Liver (tissue), 9 donors: ENCODE data around the gene CLN5. TPM values are rescaled to one million over a fixed set of nuclear protein-coding genes. Genes with fewer than 3 reads are reported as not detected.

Source experiments
- DNase-seq: peaks from one replicate; pipeline ENCODE4 v3.0.0-alpha.2; 2017; ENCODE audit warnings: low spot score
- H3K27ac ChIP-seq, 2 donors: one replicate each; pipeline ENCODE4 v1.7.0; 2013; ENCODE audit warnings: inconsistent platforms in 2 of 2, low read length in 2 of 2, control low read depth in 1 of 2, low read depth in 1 of 2, mild to moderate bottlenecking in 1 of 2
- H3K27me3 ChIP-seq, 4 donors: one replicate each; pipeline versions ENCODE4 v1.6.1 to v1.7.0; 2013; ENCODE audit warnings: low read length in 3 of 4, inconsistent platforms in 1 of 4, mild to moderate bottlenecking in 1 of 4, moderate library complexity in 1 of 4; ENCODE audit not compliant: control insufficient read depth in 4 of 4, insufficient read depth in 4 of 4
- H3K36me3 ChIP-seq, 4 donors: one replicate each; pipeline versions ENCODE4 v1.6.1 to v1.7.0; 2013; ENCODE audit warnings: low read length in 3 of 4, mild to moderate bottlenecking in 3 of 4, low read depth in 1 of 4, moderate library complexity in 1 of 4; ENCODE audit not compliant: control insufficient read depth in 4 of 4, insufficient read depth in 3 of 4
- H3K4me1 ChIP-seq, 4 donors: one replicate each; pipeline versions ENCODE4 v1.6.1 to v1.7.0; 2013; ENCODE audit warnings: low read length in 3 of 4, mild to moderate bottlenecking in 3 of 4, moderate library complexity in 1 of 4; ENCODE audit not compliant: control insufficient read depth in 4 of 4, insufficient read depth in 4 of 4
- H3K4me3 ChIP-seq, 3 donors: one replicate each; pipeline versions ENCODE4 v1.6.1 to v1.7.0; 2013; ENCODE audit warnings: low read length in 3 of 3, control low read depth in 1 of 3, low read depth in 1 of 3, mild to moderate bottlenecking in 1 of 3
- H3K9ac ChIP-seq, 2 donors: one replicate each; pipeline ENCODE4 v1.7.0; 2013; ENCODE audit warnings: low read length in 2 of 2, mild to moderate bottlenecking in 2 of 2, moderate library complexity in 2 of 2, control low read depth in 1 of 2, low read depth in 1 of 2
- H3K9me3 ChIP-seq, 4 donors: one replicate each; pipeline versions ENCODE4 v1.6.1 to v1.7.0; 2013; ENCODE audit warnings: low read length in 3 of 4; ENCODE audit not compliant: control insufficient read depth in 4 of 4
- EGR1 ChIP-seq, 2 donors: IDR thresholded peaks; 2 replicates each; pipeline ENCODE4 v1.6.1; 2016 to 2018; ENCODE audit warnings: antibody characterized with exemption in 2 of 2, low read depth in 2 of 2
- FOXA1 ChIP-seq: IDR thresholded peaks from 2 replicates; pipeline ENCODE4 v1.6.1; 2016; ENCODE audit warnings: antibody characterized with exemption
- FOXA2 ChIP-seq: IDR thresholded peaks from 2 replicates; pipeline ENCODE4 v1.6.1; 2016; ENCODE audit warnings: antibody characterized with exemption
- GABPA ChIP-seq, 2 donors: IDR thresholded peaks in 1 of 2; conservative IDR thresholded peaks in 1 of 2; 2 replicates each; pipeline ENCODE4 v1.6.1; 2016; ENCODE audit warnings: antibody characterized with exemption in 2 of 2, mild to moderate bottlenecking in 1 of 2, moderate library complexity in 1 of 2
- HNF4A ChIP-seq, 2 donors: conservative IDR thresholded peaks; 2 replicates each; pipeline ENCODE4 v1.6.1; 2016; ENCODE audit warnings: antibody characterized with exemption in 2 of 2, mild to moderate bottlenecking in 2 of 2
- HNF4G ChIP-seq: IDR thresholded peaks from 2 replicates; pipeline ENCODE4 v1.6.1; 2016; ENCODE audit warnings: antibody characterized with exemption
- JUND ChIP-seq, 2 donors: IDR thresholded peaks; 2 replicates each; pipeline ENCODE4 v1.6.1; 2016; ENCODE audit warnings: antibody characterized with exemption in 2 of 2
- NR2F2 ChIP-seq: IDR thresholded peaks from 2 replicates; pipeline ENCODE4 v1.6.1; 2016; ENCODE audit warnings: antibody characterized with exemption
- RAD21 ChIP-seq, 2 donors: IDR thresholded peaks; 2 replicates each; pipeline ENCODE4 v1.6.1; 2016; ENCODE audit warnings: antibody characterized with exemption in 2 of 2, mild to moderate bottlenecking in 2 of 2
- RXRA ChIP-seq, 2 donors: IDR thresholded peaks; 2 replicates each; pipeline ENCODE4 v1.6.1; 2017 to 2018; ENCODE audit warnings: antibody characterized with exemption in 2 of 2, mild to moderate bottlenecking in 1 of 2
- SP1 ChIP-seq: IDR thresholded peaks from 2 replicates; pipeline ENCODE4 v1.6.1; 2018; ENCODE audit warnings: antibody characterized with exemption, mild to moderate bottlenecking
- TAF1 ChIP-seq: conservative IDR thresholded peaks from 2 replicates; pipeline ENCODE4 v1.6.1; 2016; ENCODE audit warnings: antibody characterized with exemption, mild to moderate bottlenecking
- YY1 ChIP-seq: IDR thresholded peaks from 2 replicates; pipeline ENCODE4 v1.6.1; 2016; ENCODE audit warnings: antibody characterized with exemption, mild to moderate bottlenecking
- WGBS: extraction: QIAGEN DNeasy Blood & Tissue Kit; methylation state at CpG from one replicate; pipeline ENCODE4 v1.1.7; 2013; 5-methylcytosine and 5-hydroxymethylcytosine counted together
- polyA plus RNA-seq, 2 donors: library from polyadenylated mRNA; stranded (reverse) in 1 of 2; unstranded in 1 of 2; fragments of 200-250 nt in 1 of 2; fragments of >200 nt in 1 of 2; fragmentation: Nextera tagmentation in 1 of 2; extraction: Ambion mirVana in 1 of 2; gene quantifications; one replicate each; pipeline versions ENCODE4 v1.2.1 to v1.2.3, GENCODE V29; 2013 to 2015
- total RNA-seq, 2 donors: library from RNA; depleted of rRNA; stranded (reverse); fragments of >200 nt; gene quantifications; one replicate each; pipeline ENCODE4 v1.2.3, GENCODE V29; 2014
- TF ChIP-seq, protein P1 (sequence below): IDR thresholded peaks from 2 replicates; pipeline ENCODE4 v1.6.1; 2016; ENCODE audit warnings: antibody characterized with exemption, mild to moderate bottlenecking
- TF ChIP-seq, protein P2 (sequence below): IDR thresholded peaks from 2 replicates; pipeline ENCODE4 v1.6.1; 2016; ENCODE audit warnings: antibody characterized with exemption
- TF ChIP-seq, protein P3 (sequence below): fragments of 150-350 bp; IDR thresholded peaks from 2 replicates; pipeline ENCODE4 v1.5.1; 2017; ENCODE audit warnings: improper control_type of control experiment, low read depth, low read length; ENCODE audit not compliant: missing input control
- TF ChIP-seq, protein P4 (sequence below): IDR thresholded peaks from 2 replicates; pipeline ENCODE4 v1.6.1; 2016; ENCODE audit warnings: antibody characterized with exemption
- TF ChIP-seq, protein P5 (sequence below): IDR thresholded peaks from 2 replicates; pipeline ENCODE4 v1.6.1; 2016; ENCODE audit warnings: antibody characterized with exemption
- donor health status: healthy.
- donor health status: healthy.
- donor health status: healthy.
- donor health status: healthy.
- donor health status: healthy.

The CLN5 gene
- total and polyA plus RNA-seq, 4 donors, result 11.6 to 18.2 (median 14.8) TPM

DNA sequence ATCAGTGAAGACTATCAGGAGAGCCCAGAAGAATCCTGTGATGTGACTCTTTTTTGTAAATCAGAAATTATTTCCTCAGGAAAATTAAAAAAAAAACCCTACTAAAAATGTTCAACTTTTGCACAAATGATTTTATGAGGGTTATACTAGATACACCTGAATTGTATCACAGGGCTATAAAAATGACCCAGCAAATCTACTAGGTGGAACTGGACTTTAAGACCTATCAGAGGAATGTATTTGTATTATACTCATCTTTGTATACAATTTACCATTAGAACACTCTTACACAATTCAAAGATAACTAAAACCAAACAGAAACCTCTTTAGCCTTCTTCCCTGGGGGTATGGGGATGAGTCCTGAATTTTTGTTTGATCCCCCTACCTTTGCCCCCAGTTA is 27.9 kb downstream of the CLN5 start:
- Histone ChIP-seq H3K9me3 (no peaks in the 10 kb centered on the region), H3K27ac (no peak overlapping the region), H3K4me1 (peaks cover 4 to 16% (median 7%) of the 10 kb centered on the region in 4 donors), H3K36me3 (peaks cover 1 to 29% (median 15%) of the 10 kb centered on the region in 4 donors), H3K9ac (no peak overlapping the region), H3K27me3 (no peaks in the 10 kb centered on the region), H3K4me3 (no peak overlapping the region)
- no peak for DNase-seq
- no peak for TF ChIP-seq EGR1 (IDR thresholded peaks at IDR 0.05; ENCODE audit: low read depth in 2 of 2)
- TF ChIP-seq, protein P1, sequence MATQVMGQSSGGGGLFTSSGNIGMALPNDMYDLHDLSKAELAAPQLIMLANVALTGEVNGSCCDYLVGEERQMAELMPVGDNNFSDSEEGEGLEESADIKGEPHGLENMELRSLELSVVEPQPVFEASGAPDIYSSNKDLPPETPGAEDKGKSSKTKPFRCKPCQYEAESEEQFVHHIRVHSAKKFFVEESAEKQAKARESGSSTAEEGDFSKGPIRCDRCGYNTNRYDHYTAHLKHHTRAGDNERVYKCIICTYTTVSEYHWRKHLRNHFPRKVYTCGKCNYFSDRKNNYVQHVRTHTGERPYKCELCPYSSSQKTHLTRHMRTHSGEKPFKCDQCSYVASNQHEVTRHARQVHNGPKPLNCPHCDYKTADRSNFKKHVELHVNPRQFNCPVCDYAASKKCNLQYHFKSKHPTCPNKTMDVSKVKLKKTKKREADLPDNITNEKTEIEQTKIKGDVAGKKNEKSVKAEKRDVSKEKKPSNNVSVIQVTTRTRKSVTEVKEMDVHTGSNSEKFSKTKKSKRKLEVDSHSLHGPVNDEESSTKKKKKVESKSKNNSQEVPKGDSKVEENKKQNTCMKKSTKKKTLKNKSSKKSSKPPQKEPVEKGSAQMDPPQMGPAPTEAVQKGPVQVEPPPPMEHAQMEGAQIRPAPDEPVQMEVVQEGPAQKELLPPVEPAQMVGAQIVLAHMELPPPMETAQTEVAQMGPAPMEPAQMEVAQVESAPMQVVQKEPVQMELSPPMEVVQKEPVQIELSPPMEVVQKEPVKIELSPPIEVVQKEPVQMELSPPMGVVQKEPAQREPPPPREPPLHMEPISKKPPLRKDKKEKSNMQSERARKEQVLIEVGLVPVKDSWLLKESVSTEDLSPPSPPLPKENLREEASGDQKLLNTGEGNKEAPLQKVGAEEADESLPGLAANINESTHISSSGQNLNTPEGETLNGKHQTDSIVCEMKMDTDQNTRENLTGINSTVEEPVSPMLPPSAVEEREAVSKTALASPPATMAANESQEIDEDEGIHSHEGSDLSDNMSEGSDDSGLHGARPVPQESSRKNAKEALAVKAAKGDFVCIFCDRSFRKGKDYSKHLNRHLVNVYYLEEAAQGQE, result no peak
- TF ChIP-seq RAD21 (IDR thresholded peaks at IDR 0.05), result no peak
- TF ChIP-seq TAF1, result no peak
- TF ChIP-seq SP1, result no peak
- TF ChIP-seq GABPA (IDR thresholded peaks at IDR 0.05 in 1 of 2, conservative IDR thresholded peaks at IDR 0.05 in 1 of 2), result no peak
- no peak for TF ChIP-seq HNF4A (conservative IDR thresholded peaks at IDR 0.05)
- no peak for TF ChIP-seq FOXA2
- TF ChIP-seq, protein P2, sequence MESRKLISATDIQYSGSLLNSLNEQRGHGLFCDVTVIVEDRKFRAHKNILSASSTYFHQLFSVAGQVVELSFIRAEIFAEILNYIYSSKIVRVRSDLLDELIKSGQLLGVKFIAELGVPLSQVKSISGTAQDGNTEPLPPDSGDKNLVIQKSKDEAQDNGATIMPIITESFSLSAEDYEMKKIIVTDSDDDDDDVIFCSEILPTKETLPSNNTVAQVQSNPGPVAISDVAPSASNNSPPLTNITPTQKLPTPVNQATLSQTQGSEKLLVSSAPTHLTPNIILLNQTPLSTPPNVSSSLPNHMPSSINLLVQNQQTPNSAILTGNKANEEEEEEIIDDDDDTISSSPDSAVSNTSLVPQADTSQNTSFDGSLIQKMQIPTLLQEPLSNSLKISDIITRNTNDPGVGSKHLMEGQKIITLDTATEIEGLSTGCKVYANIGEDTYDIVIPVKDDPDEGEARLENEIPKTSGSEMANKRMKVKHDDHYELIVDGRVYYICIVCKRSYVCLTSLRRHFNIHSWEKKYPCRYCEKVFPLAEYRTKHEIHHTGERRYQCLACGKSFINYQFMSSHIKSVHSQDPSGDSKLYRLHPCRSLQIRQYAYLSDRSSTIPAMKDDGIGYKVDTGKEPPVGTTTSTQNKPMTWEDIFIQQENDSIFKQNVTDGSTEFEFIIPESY, result no peak
- no peak for TF ChIP-seq YY1

DNA sequence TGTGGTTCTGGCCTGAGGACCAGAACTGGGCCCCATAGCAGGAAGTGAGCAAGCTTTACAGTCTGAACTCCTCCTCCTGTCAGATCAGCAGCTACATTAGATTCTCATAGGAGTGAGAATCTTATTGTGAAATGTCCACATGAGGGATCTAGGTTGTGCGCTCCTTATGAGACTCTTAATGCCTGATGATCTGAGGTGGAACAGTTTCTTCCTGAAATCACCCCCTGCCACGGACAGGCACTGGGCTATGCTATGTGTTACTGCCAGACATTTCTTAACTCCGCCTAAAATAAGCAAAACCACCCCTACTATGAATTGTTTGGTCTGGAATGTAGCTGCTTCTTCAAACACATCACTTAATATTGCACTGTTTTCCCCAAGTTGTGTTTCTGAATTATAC is 30.5 kb downstream of the CLN5 start:
- Histone ChIP-seq H3K27ac (no peak overlapping the region), H3K4me1 (peaks cover 6 to 31% (median 16%) of the 10 kb centered on the region in 4 donors)

More for the DNA sequence above, 30.5 kb downstream of the CLN5 start:
- peaks cover under 1 to 9% (median 2%) of the 10 kb centered on the region in 4 donors for H3K36me3 ChIP-seq
- H3K9ac ChIP-seq, result no peak overlapping the region
- TF ChIP-seq, protein P3, sequence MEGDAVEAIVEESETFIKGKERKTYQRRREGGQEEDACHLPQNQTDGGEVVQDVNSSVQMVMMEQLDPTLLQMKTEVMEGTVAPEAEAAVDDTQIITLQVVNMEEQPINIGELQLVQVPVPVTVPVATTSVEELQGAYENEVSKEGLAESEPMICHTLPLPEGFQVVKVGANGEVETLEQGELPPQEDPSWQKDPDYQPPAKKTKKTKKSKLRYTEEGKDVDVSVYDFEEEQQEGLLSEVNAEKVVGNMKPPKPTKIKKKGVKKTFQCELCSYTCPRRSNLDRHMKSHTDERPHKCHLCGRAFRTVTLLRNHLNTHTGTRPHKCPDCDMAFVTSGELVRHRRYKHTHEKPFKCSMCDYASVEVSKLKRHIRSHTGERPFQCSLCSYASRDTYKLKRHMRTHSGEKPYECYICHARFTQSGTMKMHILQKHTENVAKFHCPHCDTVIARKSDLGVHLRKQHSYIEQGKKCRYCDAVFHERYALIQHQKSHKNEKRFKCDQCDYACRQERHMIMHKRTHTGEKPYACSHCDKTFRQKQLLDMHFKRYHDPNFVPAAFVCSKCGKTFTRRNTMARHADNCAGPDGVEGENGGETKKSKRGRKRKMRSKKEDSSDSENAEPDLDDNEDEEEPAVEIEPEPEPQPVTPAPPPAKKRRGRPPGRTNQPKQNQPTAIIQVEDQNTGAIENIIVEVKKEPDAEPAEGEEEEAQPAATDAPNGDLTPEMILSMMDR, result no peak
- TF ChIP-seq FOXA2, result no peak
- no peak for TF ChIP-seq EGR1 (IDR thresholded peaks at IDR 0.05; ENCODE audit: low read depth in 2 of 2)
- no peak for TF ChIP-seq HNF4A (conservative IDR thresholded peaks at IDR 0.05)
- TF ChIP-seq HNF4G, result no peak
- TF ChIP-seq YY1, result no peak
- TF ChIP-seq, protein P1, result no peak
- no peak for TF ChIP-seq NR2F2
- TF ChIP-seq FOXA1, result no peak
- TF ChIP-seq TAF1, result no peak
- no peak for TF ChIP-seq RAD21 (IDR thresholded peaks at IDR 0.05)
- no peak for TF ChIP-seq RXRA (IDR thresholded peaks at IDR 0.05)
- TF ChIP-seq SP1, result no peak
- no peak for TF ChIP-seq GABPA (IDR thresholded peaks at IDR 0.05 in 1 of 2, conservative IDR thresholded peaks at IDR 0.05 in 1 of 2)
- no peak for TF ChIP-seq JUND (IDR thresholded peaks at IDR 0.05)
- TF ChIP-seq, protein P2, result no peak
- TF ChIP-seq, protein P4, sequence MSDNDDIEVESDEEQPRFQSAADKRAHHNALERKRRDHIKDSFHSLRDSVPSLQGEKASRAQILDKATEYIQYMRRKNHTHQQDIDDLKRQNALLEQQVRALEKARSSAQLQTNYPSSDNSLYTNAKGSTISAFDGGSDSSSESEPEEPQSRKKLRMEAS, result no peak
- TF ChIP-seq, protein P5, sequence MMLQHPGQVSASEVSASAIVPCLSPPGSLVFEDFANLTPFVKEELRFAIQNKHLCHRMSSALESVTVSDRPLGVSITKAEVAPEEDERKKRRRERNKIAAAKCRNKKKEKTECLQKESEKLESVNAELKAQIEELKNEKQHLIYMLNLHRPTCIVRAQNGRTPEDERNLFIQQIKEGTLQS, result no peak
- no peaks in the 10 kb centered on the region for H3K27me3 ChIP-seq
- no peak overlapping the region for H3K4me3 ChIP-seq
- 65% methylated on average over 3 of the region's 3 CpGs for WGBS
- H3K9me3 ChIP-seq, result no peaks in the 10 kb centered on the region
- DNase-seq, result no peak
